22Rv1 (cell line): ENCODE results near the gene DNAH5.

Experiments
- CTCF ChIP-seq: fragments of 450-650 bp; IDR thresholded peaks from 2 replicates; pipeline ENCODE4 v1.5.1; 2017; ENCODE audit warnings: mild to moderate bottlenecking
- ZFX ChIP-seq: fragments of 450-650 bp; IDR thresholded peaks from 2 replicates; pipeline ENCODE4 v1.6.1; 2017; ENCODE audit warnings: antibody characterized with exemption, borderline replicate concordance

- no peak for TF ChIP-seq CTCF
- no peak for TF ChIP-seq ZFX
Observed at GRCh38 chr5:13661272-13661671, 283.2 kb downstream of the DNAH5 start.
